GM12873 (cell line): ENCODE measurements around the gene ALDH1L2.

Experiments used
- TF ChIP-seq, protein P1 (sequence below): IDR thresholded peaks from 2 replicates; pipeline ENCODE4 v1.5.1; 2012; ENCODE audit warnings: low read depth, mild to moderate bottlenecking, moderate library complexity, low read length, control low read depth; ENCODE audit not compliant: insufficient read depth; ENCODE audit errors: missing control alignments

ALDH1L2 gene

DNA sequence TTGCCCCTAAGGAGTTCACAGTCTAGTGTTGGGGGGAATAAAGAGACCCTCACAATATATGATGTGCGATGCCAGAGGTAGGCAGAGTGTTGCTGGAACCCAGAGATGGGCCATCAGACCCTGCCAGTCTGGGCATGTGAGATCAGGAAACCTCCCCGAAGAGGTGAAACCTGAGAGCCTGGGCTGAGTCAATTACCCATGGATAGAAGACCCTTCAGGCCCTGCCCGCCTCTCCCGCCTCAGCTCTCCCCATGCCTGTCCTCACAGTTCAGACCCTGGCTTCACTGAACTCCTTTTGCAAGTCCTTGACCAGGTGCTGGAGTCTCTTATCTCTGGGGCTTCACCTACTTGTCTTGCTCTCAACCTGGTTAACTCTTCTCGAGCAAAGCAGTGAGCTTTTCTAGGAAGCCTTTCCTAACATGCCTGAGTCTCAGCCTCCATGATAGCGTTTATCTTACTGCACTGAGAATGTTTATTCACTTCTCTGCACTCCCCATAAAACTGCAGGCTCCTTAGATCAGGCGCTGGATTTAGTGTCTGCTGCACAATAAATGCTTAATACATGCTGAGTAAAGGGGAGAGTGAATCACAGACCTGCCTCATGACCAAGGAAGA is 19.6 kb downstream of the ALDH1L2 start:
- TF ChIP-seq, protein P1, sequence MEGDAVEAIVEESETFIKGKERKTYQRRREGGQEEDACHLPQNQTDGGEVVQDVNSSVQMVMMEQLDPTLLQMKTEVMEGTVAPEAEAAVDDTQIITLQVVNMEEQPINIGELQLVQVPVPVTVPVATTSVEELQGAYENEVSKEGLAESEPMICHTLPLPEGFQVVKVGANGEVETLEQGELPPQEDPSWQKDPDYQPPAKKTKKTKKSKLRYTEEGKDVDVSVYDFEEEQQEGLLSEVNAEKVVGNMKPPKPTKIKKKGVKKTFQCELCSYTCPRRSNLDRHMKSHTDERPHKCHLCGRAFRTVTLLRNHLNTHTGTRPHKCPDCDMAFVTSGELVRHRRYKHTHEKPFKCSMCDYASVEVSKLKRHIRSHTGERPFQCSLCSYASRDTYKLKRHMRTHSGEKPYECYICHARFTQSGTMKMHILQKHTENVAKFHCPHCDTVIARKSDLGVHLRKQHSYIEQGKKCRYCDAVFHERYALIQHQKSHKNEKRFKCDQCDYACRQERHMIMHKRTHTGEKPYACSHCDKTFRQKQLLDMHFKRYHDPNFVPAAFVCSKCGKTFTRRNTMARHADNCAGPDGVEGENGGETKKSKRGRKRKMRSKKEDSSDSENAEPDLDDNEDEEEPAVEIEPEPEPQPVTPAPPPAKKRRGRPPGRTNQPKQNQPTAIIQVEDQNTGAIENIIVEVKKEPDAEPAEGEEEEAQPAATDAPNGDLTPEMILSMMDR = no peak

DNA sequence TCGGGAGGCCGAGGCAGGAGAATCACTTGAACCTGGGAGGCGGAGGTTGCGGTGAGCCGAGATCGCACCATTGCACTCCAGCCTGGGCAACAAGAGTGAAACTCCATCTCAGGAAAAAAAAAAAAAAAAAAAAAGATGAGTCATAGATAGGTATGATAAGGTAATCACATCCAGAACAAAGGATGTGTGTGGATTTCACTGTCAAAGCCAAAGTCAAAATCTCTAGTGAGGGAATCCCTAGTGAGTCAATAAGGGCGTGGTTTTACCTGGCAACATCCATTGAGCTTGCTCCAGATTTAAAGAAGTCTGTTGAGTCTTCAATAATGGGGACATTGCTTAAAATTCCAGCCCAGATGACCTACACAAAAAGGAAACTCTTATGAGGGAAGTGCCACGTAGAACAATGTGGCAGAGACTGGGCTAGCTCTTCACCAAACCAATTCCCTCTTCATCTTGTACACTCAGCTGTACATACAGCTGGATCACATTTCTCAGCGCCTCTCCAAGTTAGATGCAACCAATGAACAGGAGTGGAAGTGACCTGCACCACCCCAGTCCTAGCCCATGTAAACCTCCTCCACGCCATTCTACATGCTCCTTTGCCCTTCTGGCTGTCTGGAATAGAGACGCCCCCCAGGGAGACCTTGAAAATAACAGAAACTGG is 23.4 kb downstream of the ALDH1L2 start:
- TF ChIP-seq, protein P1 = no peak

DNA sequence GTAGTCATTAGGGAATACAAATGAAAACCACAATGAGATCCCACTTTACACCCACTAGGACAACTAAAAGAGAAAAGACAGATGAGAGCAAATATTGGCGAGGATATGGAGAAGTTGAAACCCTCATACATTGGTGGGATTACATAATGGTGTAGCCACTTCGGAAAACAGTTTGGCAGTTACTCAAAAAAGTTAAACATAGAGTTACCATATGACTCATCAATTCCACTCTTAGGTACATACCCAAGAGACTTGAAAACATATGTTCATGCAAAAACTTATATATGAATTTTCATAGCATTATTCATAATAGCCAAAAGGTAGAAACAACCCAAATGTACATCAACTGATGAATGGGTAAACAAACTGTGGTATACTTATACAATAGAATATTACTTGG is 27.1 kb downstream of the ALDH1L2 start:
- TF ChIP-seq, protein P1 = no peak

DNA sequence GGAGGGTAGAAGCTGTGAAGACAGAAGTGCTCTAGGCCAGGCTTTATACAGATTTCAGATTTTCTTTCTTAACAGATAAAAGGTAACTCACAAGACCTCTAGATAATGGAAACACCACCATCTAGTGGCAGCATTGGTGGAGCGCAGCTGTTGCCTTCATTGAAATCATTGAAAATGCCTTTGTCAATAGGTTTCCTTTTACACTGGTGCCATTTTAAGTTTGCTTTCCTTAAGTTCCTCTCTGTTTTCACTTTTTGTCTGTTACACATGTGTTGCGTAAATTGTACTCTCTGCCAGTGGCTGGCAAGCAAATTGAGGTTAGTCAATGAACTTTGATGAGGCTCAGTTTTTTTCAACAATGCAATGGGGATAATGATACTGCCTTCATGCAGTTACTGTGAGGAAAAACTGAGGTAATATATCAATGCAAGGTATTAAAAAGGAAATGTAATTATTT is 31.1 kb downstream of the ALDH1L2 start:
- TF ChIP-seq, protein P1 = peak; percentile 91

DNA sequence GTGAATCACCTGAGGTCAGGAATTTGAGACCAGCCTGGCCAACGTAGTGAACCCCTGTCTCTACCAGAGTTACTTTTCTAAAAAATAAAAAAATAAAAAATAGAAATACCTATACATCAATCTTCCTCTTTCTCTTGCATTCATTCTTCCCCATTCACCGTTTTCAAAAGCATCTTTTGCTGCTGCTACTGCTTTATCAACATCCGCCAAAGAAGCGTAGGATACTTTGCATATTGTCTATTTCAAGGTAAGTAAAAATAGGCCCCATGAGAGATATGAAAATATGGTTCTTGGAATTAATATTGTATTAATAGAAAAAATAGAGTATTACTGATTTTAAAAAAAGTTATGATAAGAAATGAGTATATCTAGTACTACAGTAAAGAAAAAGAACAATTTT is 32.3 kb downstream of the ALDH1L2 start:
- TF ChIP-seq, protein P1 = no peak

DNA sequence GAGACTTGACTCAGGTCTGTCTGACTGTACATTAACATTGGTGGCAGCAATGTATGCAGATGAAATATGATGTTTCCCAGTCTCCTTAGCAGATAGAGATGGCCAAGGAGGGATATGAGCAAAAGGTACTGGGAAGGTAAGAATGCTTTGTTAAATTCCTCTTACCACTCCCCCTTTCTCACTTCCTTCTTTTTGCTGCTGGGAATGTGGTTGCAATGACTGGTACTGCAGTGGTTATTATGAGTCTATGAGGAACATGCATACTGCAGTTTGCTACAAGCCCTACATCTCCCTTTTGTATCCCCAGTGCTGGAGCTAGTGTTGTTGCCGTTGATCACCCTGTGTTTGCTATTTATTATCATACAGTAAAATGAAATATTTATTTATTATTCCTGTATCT is 35.9 kb downstream of the ALDH1L2 start:
- TF ChIP-seq, protein P1 = no peak

DNA sequence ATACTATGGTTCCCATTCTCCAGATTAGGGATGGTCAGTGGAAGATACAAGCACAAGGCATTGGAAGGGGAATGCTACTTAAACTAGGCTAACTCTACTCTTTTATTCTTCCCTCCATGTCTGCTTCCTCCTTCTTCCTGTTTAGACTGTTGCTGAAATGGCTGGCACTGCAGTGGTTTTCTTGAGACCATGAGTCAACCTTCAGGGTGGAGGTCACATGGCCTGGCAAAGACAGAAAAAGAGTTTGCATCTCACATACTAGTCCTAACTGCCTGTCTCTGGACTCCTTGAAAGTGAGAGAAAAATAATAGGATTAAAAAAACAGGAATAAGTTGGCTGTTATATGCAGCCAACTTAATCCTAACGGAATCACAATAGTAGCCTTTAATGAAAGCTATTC is 37.0 kb downstream of the ALDH1L2 start:
- TF ChIP-seq, protein P1 = no peak
